GM12891 (cell line): ENCODE data around the gene NSD2.

Source experiments
- DNase-seq: peaks from one replicate; pipeline ENCODE4 v3.0.0; 2011; ENCODE audit warnings: low spot score; ENCODE audit not compliant: insufficient read length
- FAIRE-seq: peaks from 2 replicates; lab custom pipeline; 2011; peaks lifted over from hg19 to GRCh38; lab: Jason Lieb, UNC
- PAX5 ChIP-seq: IDR thresholded peaks from 2 replicates; pipeline ENCODE4 v1.6.1; 2011; ENCODE audit warnings: low read length, moderate library complexity, mild to moderate bottlenecking; ENCODE audit not compliant: insufficient read depth, severe bottlenecking
- POLR2A ChIP-seq: IDR thresholded peaks from 2 replicates; pipeline ENCODE4 v1.6.1; 2011; ENCODE audit warnings: low read depth, low read length, control low read depth
- POLR2AphosphoS5 ChIP-seq: IDR thresholded peaks from 2 replicates; pipeline ENCODE4 v1.6.1; 2011; ENCODE audit warnings: low read depth, low read length, control low read depth
- POU2F2 ChIP-seq: IDR thresholded peaks from 2 replicates; pipeline ENCODE4 v1.6.1; 2011; ENCODE audit warnings: low read depth, mild to moderate bottlenecking, control low read depth, low read length, moderate library complexity
- SPI1 ChIP-seq: IDR thresholded peaks from 2 replicates; pipeline ENCODE4 v1.6.1; 2011; ENCODE audit warnings: low read depth, low read length, control low read depth
- TAF1 ChIP-seq: IDR thresholded peaks from 2 replicates; pipeline ENCODE4 v1.6.1; 2011; ENCODE audit warnings: low read depth, low read length, control low read depth

The NSD2 gene

GRCh38 chr4:1981251-1982058 lies 110.3 kb downstream of the NSD2 start:
- no peak for TF ChIP-seq PAX5
- no peak for TF ChIP-seq POLR2AphosphoS5
- TF ChIP-seq SPI1 = no peak
- no peak for TF ChIP-seq TAF1
- TF ChIP-seq POLR2A = no peak
- no peak for DNase-seq
- no peak for FAIRE-seq

- no peak for FAIRE-seq
- TF ChIP-seq POLR2A (no peak), PAX5 (no peak), POU2F2 (no peak), SPI1 (no peak), TAF1 (no peak), POLR2AphosphoS5 (no peak)
- no peak for DNase-seq
These were observed 111.2 kb downstream of the NSD2 start for GRCh38 chr4:1982124-1983052.

GRCh38 chr4:1983053-1983845 lies 112.1 kb downstream of the NSD2 start:
- no peak for DNase-seq
- TF ChIP-seq SPI1 (no peak), TAF1 (no peak), POLR2AphosphoS5 (no peak), POLR2A (no peak), POU2F2 (no peak), PAX5 (no peak)
- no peak for FAIRE-seq

- DNase-seq (no peak), FAIRE-seq (no peak)
- no peak for TF ChIP-seq SPI1
- no peak for TF ChIP-seq POLR2A
- TF ChIP-seq POU2F2 = no peak
- no peak for TF ChIP-seq PAX5
- no peak for TF ChIP-seq TAF1
- no peak for TF ChIP-seq POLR2AphosphoS5
These were observed 112.7 kb downstream of the NSD2 start for GRCh38 chr4:1983846-1984405.

- DNase-seq (no peak), FAIRE-seq (no peak)
- TF ChIP-seq POU2F2 = no peak
- no peak for TF ChIP-seq PAX5
- TF ChIP-seq POLR2AphosphoS5 = no peak
- no peak for TF ChIP-seq SPI1
- TF ChIP-seq POLR2A = no peak
- TF ChIP-seq TAF1 = no peak
These were observed 113.4 kb downstream of the NSD2 start for GRCh38 chr4:1984406-1985191.

- DNase-seq = no peak
- no peak for FAIRE-seq
- TF ChIP-seq POLR2A (no peak; the same call in 1 of the 2 replicates), TAF1 (no peak), PAX5 (no peak), POLR2AphosphoS5 (no peak), POU2F2 (no peak), SPI1 (no peak)
These were observed 114.1 kb downstream of the NSD2 start for GRCh38 chr4:1985294-1985693.

GRCh38 chr4:1985780-1986577 lies 114.8 kb downstream of the NSD2 start:
- no peak for DNase-seq
- FAIRE-seq = no peak
- TF ChIP-seq PAX5 = no peak
- TF ChIP-seq SPI1 = no peak
- no peak for TF ChIP-seq POU2F2
- no peak for TF ChIP-seq POLR2A
- no peak for TF ChIP-seq POLR2AphosphoS5
- no peak for TF ChIP-seq TAF1
